ENCODE data around the gene MRAP2. TPM values are rescaled to one million over a fixed set of nuclear protein-coding genes. Genes with fewer than 3 reads are reported as not detected.

MRAP2 gene
- total and polyA plus RNA-seq, 2 experiments from 2014 or later, result 1.1 to 1.3 TPM

- WGBS, 2 experiments (ENCODE audit: low coverage in 1 of 2, low lambda C conversion rate in 2 of 2, missing lambda C conversion rate in 2 of 2), result 62 to 74% methylated on average over 6 of the region's 6 CpGs
- Histone ChIP-seq H3K4me3 (no peak overlapping the region), H3K27ac (no peak overlapping the region), H3F3A (ENCODE audit: insufficient read depth) (no peaks in the 10 kb centered on the region), H3K27me3 (replicated peaks; ENCODE audit: insufficient read depth) (0 out of 2 replicates have a peak, but pooled peaks cover 8% of the 10 kb centered on the region), H3K36me3 (ENCODE audit: low read depth) (no peaks in the 10 kb centered on the region), H4K20me1 (ENCODE audit: insufficient read depth) (no peaks in the 10 kb centered on the region), H3K9me2 (ENCODE audit: insufficient read depth) (no peaks in the 10 kb centered on the region), H3K9ac (no peak overlapping the region), H2AFZ (no peak overlapping the region), H3K79me2 (ENCODE audit: insufficient read depth) (no peaks in the 10 kb centered on the region), H3K9me3 (ENCODE audit: low read depth) (no peaks in the 10 kb centered on the region), H3K4me2 (ENCODE audit: unreplicated experiment) (no peak overlapping the region), H3K4me1 (ENCODE audit: insufficient read depth) (no peaks in the 10 kb centered on the region)
- no peak for DNase-seq
- TF ChIP-seq EZH2 (IDR thresholded peaks at IDR 0.05; ENCODE audit: insufficient read depth, poor library complexity, severe bottlenecking) (no peak), EZH2phosphoT487 (IDR thresholded peaks at IDR 0.05; ENCODE audit: insufficient read depth, low read depth) (no peak)
- in situ Hi-C loops (cut with MboI), result no loop called here
These were observed 53.2 kb downstream of the MRAP2 start for GRCh38 chr6:84086545-84087429.

- no peak for TF ChIP-seq EZH2phosphoT487 (IDR thresholded peaks at IDR 0.05; ENCODE audit: insufficient read depth, low read depth)
- TF ChIP-seq EZH2 (IDR thresholded peaks at IDR 0.05; ENCODE audit: insufficient read depth, poor library complexity, severe bottlenecking), result no peak
These were observed 55.5 kb downstream of the MRAP2 start for GRCh38 chr6:84089081-84089480.

GRCh38 chr6:84089552-84089951, 56.0 kb downstream of the MRAP2 start:
- DNase-seq, result no peak
- Histone ChIP-seq H3K27me3 (replicated peaks; ENCODE audit: insufficient read depth) (0 out of 2 replicates have a peak, but pooled peaks cover 8% of the 10 kb centered on the region), H4K20me1 (ENCODE audit: insufficient read depth) (no peaks in the 10 kb centered on the region), H3K9me2 (ENCODE audit: insufficient read depth) (no peaks in the 10 kb centered on the region), H3K4me2 (ENCODE audit: unreplicated experiment) (no peak overlapping the region), H3K4me1 (ENCODE audit: insufficient read depth) (no peaks in the 10 kb centered on the region), H3K27ac (no peak overlapping the region), H3K9me3 (ENCODE audit: low read depth) (no peaks in the 10 kb centered on the region), H3K9ac (no peak overlapping the region), H3K4me3 (no peak overlapping the region), H3F3A (ENCODE audit: insufficient read depth) (no peaks in the 10 kb centered on the region), H2AFZ (no peak overlapping the region), H3K36me3 (ENCODE audit: low read depth) (no peaks in the 10 kb centered on the region), H3K79me2 (ENCODE audit: insufficient read depth) (no peaks in the 10 kb centered on the region)
- in situ Hi-C loops (cut with MboI), result no loop called here
- TF ChIP-seq EZH2 (IDR thresholded peaks at IDR 0.05; ENCODE audit: insufficient read depth, poor library complexity, severe bottlenecking), result no peak
- no peak for TF ChIP-seq EZH2phosphoT487 (IDR thresholded peaks at IDR 0.05; ENCODE audit: insufficient read depth, low read depth)
- 37 to 38% methylated on average over 3 of the region's 3 CpGs for WGBS, 2 experiments (ENCODE audit: low coverage in 1 of 2, low lambda C conversion rate in 2 of 2, missing lambda C conversion rate in 2 of 2)

More at GRCh38 chr6:84089081-84089480, 55.5 kb downstream of the MRAP2 start:
- in situ Hi-C loops (cut with MboI), result no loop called here
- Histone ChIP-seq H2AFZ (no peak overlapping the region), H3K36me3 (ENCODE audit: low read depth) (no peaks in the 10 kb centered on the region), H3K79me2 (ENCODE audit: insufficient read depth) (no peaks in the 10 kb centered on the region), H3K27me3 (replicated peaks; ENCODE audit: insufficient read depth) (0 out of 2 replicates have a peak, but pooled peaks cover 8% of the 10 kb centered on the region), H3K27ac (no peak overlapping the region), H3F3A (ENCODE audit: insufficient read depth) (no peaks in the 10 kb centered on the region), H3K4me2 (ENCODE audit: unreplicated experiment) (no peak overlapping the region), H3K9me2 (ENCODE audit: insufficient read depth) (no peaks in the 10 kb centered on the region), H3K4me3 (no peak overlapping the region), H4K20me1 (ENCODE audit: insufficient read depth) (no peaks in the 10 kb centered on the region), H3K9ac (no peak overlapping the region), H3K4me1 (ENCODE audit: insufficient read depth) (no peaks in the 10 kb centered on the region), H3K9me3 (ENCODE audit: low read depth) (no peaks in the 10 kb centered on the region)
- DNase-seq, result no peak
- WGBS, 2 experiments (ENCODE audit: low coverage in 1 of 2, low lambda C conversion rate in 2 of 2, missing lambda C conversion rate in 2 of 2), result 40 to 46% methylated on average over 4 of the region's 4 CpGs

- WGBS, 2 experiments (ENCODE audit: low coverage in 1 of 2, low lambda C conversion rate in 2 of 2, missing lambda C conversion rate in 2 of 2), result 47 to 53% methylated on average over 4 of the region's 4 CpGs
- DNase-seq, result peak; percentile 55
- TF ChIP-seq EZH2 (IDR thresholded peaks at IDR 0.05; ENCODE audit: insufficient read depth, poor library complexity, severe bottlenecking) (no peak), EZH2phosphoT487 (IDR thresholded peaks at IDR 0.05; ENCODE audit: insufficient read depth, low read depth) (no peak)
- no peaks in the 10 kb centered on the region for H3K9me2 ChIP-seq (ENCODE audit: insufficient read depth)
- H3K4me2 ChIP-seq (ENCODE audit: unreplicated experiment), result no peak overlapping the region
- H3K9me3 ChIP-seq (ENCODE audit: low read depth), result no peaks in the 10 kb centered on the region
- H2AFZ ChIP-seq, result no peak overlapping the region
- H3F3A ChIP-seq (ENCODE audit: insufficient read depth), result no peaks in the 10 kb centered on the region
- no peaks in the 10 kb centered on the region for H4K20me1 ChIP-seq (ENCODE audit: insufficient read depth)
- H3K4me3 ChIP-seq, result no peak overlapping the region
- no peaks in the 10 kb centered on the region for H3K27me3 ChIP-seq (replicated peaks; ENCODE audit: insufficient read depth)
- H3K79me2 ChIP-seq (ENCODE audit: insufficient read depth), result no peaks in the 10 kb centered on the region
- no peak overlapping the region for H3K9ac ChIP-seq
- no peaks in the 10 kb centered on the region for H3K36me3 ChIP-seq (ENCODE audit: low read depth)
- no peaks in the 10 kb centered on the region for H3K4me1 ChIP-seq (ENCODE audit: insufficient read depth)
- in situ Hi-C loops (cut with MboI), result no loop called here
- H3K27ac ChIP-seq, result peak overlapping the region; percentile 39
These were observed 60.2 kb downstream of the MRAP2 start for GRCh38 chr6:84093441-84094435.
